Esophagus muscularis mucosa (tissue), 3 donors: ENCODE data around the gene CRYGN.

Experiments
- POLR2A ChIP-seq: fragments of 450-650 bp; IDR thresholded peaks from one replicate; pipeline ENCODE4 v1.6.1; 2017; ENCODE audit warnings: antibody characterized with exemption, moderate library complexity, mild to moderate bottlenecking, low read depth
- TF ChIP-seq, protein P1 (sequence below), 3 experiments: fragments of 200-600 bp in 2 of 3; fragments of 450-650 bp in 1 of 3; sonication (generic) in 2 of 3; IDR thresholded peaks; one replicate each; pipeline ENCODE4 v1.5.1; 2017 to 2019; ENCODE audit warnings: antibody characterized with exemption in 3 of 3, mild to moderate bottlenecking in 2 of 3, moderate library complexity in 1 of 3

DNA sequence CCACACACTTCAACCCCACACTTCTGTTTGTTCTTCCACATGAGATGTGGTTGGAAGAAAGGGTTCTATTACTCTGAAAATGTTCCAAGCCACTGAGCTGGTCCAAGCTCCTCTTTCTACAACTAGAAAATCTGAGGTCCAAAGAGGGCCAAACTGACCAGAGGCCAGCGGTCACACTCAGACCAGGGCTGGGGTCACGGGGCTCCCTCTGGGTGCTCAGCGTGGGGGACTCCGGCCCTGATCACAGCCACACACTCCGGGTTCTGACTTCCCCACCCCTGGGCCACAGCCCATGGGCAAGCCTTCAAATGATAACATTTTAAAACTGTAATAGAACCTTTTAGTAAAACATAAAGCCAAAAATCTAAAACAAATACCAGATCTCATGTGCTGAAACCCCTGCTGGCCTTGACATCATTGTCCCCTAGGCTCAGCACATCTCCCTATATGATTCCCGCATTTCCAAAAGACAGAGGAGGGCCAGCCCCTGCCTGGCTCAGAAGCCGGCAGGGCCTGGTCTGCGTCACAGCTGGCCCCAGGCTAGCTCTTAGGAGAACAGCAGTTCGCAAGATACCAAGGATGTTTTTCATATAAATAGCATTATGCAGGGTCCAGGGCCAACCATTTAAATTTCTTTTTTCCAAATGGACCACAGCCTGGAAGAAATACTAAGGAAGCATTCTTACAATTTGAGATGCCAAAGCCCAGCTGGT, 3.3 kb downstream of the CRYGN start:
- TF ChIP-seq, protein P1, sequence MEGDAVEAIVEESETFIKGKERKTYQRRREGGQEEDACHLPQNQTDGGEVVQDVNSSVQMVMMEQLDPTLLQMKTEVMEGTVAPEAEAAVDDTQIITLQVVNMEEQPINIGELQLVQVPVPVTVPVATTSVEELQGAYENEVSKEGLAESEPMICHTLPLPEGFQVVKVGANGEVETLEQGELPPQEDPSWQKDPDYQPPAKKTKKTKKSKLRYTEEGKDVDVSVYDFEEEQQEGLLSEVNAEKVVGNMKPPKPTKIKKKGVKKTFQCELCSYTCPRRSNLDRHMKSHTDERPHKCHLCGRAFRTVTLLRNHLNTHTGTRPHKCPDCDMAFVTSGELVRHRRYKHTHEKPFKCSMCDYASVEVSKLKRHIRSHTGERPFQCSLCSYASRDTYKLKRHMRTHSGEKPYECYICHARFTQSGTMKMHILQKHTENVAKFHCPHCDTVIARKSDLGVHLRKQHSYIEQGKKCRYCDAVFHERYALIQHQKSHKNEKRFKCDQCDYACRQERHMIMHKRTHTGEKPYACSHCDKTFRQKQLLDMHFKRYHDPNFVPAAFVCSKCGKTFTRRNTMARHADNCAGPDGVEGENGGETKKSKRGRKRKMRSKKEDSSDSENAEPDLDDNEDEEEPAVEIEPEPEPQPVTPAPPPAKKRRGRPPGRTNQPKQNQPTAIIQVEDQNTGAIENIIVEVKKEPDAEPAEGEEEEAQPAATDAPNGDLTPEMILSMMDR (IDR thresholded peaks at IDR 0.05), result no peak
- TF ChIP-seq POLR2A, result no peak
